GM12878 (cell line): ENCODE results near the gene EFCC1. TPM values are rescaled to one million over a fixed set of nuclear protein-coding genes. Genes with fewer than 3 reads are reported as not detected.

Experiments used
- ASH2L ChIP-seq: fragments of 300-600, 200-600 bp; sonication (generic); IDR thresholded peaks from 2 replicates; pipeline ENCODE4 v1.6.1; 2017; ENCODE audit warnings: low read depth, mild to moderate bottlenecking, borderline replicate concordance
- CBX3 ChIP-seq: fragments of 200-600 bp; sonication (generic); IDR thresholded peaks from 2 replicates; pipeline ENCODE4 v1.6.1; 2016; ENCODE audit warnings: low read depth, borderline replicate concordance
- CEBPB ChIP-seq, 2 experiments: fragments of 150-350 bp in 1 of 2; IDR thresholded peaks; 2 replicates each; pipeline ENCODE4 v1.6.1; 2012 to 2014; ENCODE audit warnings: low read depth in 2 of 2, low read length in 2 of 2, borderline replicate concordance in 1 of 2, inconsistent platforms in 1 of 2
- CHD1 ChIP-seq: IDR thresholded peaks from 2 replicates; pipeline ENCODE4 v1.6.1; 2012; ENCODE audit warnings: low read depth, low read length, improper control_type of control experiment
- FOS ChIP-seq: IDR thresholded peaks from 3 replicates; pipeline ENCODE4 v1.6.1; 2011; ENCODE audit warnings: borderline replicate concordance; ENCODE audit not compliant: insufficient read length; ENCODE audit errors: extremely low read depth
- FOXM1 ChIP-seq: IDR thresholded peaks from 2 replicates; pipeline ENCODE4 v1.6.1; 2012; ENCODE audit warnings: low read depth, mild to moderate bottlenecking, inconsistent platforms, low read length, moderate library complexity
- HCFC1 ChIP-seq: fragments of 150-350 bp; IDR thresholded peaks from 2 replicates; pipeline ENCODE4 v1.6.1; 2014; ENCODE audit warnings: low read length
- IKZF2 ChIP-seq, 2 experiments: fragments of 450-650 bp; IDR thresholded peaks; 2 replicates each; pipeline ENCODE4 v1.6.1; 2017; ENCODE audit warnings: mild to moderate bottlenecking in 2 of 2, moderate library complexity in 2 of 2
- LARP7 ChIP-seq: fragments of 450-650 bp; IDR thresholded peaks from 2 replicates; pipeline ENCODE4 v1.6.1; 2017; ENCODE audit warnings: mild to moderate bottlenecking
- NBN ChIP-seq: fragments of 450-650 bp; IDR thresholded peaks from 2 replicates; pipeline ENCODE4 v1.6.1; 2016
- NFYA ChIP-seq: IDR thresholded peaks from 2 replicates; pipeline ENCODE4 v1.6.1; 2011; ENCODE audit warnings: low read depth, mild to moderate bottlenecking, low read length, improper control_type of control experiment, borderline replicate concordance
- NFYB ChIP-seq: IDR thresholded peaks from 2 replicates; pipeline ENCODE4 v1.6.1; 2011; ENCODE audit warnings: low read depth, mild to moderate bottlenecking, low read length, improper control_type of control experiment, moderate library complexity; ENCODE audit not compliant: insufficient read depth
- PBX3 ChIP-seq: IDR thresholded peaks from 2 replicates; pipeline ENCODE4 v1.6.1; 2011; ENCODE audit warnings: mild to moderate bottlenecking, low read depth, low read length, moderate library complexity; ENCODE audit not compliant: insufficient replicate concordance
- PKNOX1 ChIP-seq: fragments of 450-650 bp; IDR thresholded peaks from 2 replicates; pipeline ENCODE4 v1.6.1; 2016; ENCODE audit warnings: mild to moderate bottlenecking
- POLR2AphosphoS2 ChIP-seq: IDR thresholded peaks from 2 replicates; pipeline ENCODE4 v1.6.1; 2011; ENCODE audit warnings: low read depth, mild to moderate bottlenecking, low read length, improper control_type of control experiment, moderate library complexity
- REST ChIP-seq: IDR thresholded peaks from 2 replicates; pipeline ENCODE4 v1.6.1; 2012; ENCODE audit warnings: mild to moderate bottlenecking, low read depth, low read length
- SPI1 ChIP-seq: IDR thresholded peaks from 2 replicates; pipeline ENCODE4 v1.6.1; 2011; ENCODE audit warnings: low read depth, mild to moderate bottlenecking, low read length, moderate library complexity, borderline replicate concordance; ENCODE audit not compliant: insufficient read depth
- SUPT20H ChIP-seq: IDR thresholded peaks from 2 replicates; pipeline ENCODE4 v1.6.1; 2011; ENCODE audit warnings: low read depth, mild to moderate bottlenecking, low read length, moderate library complexity, borderline replicate concordance; ENCODE audit not compliant: control insufficient read depth
- TARDBP ChIP-seq: IDR thresholded peaks from 2 replicates; pipeline ENCODE4 v1.6.1; 2016; ENCODE audit warnings: borderline replicate concordance
- WRNIP1 ChIP-seq: IDR thresholded peaks from 2 replicates; pipeline ENCODE4 v1.6.1; 2011; ENCODE audit warnings: low read depth, low read length, improper control_type of control experiment, borderline replicate concordance
- ZNF207 ChIP-seq: fragments of 450-650 bp; IDR thresholded peaks from 2 replicates; pipeline ENCODE4 v1.6.1; 2014; ENCODE audit warnings: antibody characterized with exemption, mild to moderate bottlenecking, borderline replicate concordance
- ZNF24 ChIP-seq: fragments of 450-650 bp; IDR thresholded peaks from 2 replicates; pipeline ENCODE4 v1.6.1; 2017; ENCODE audit warnings: antibody characterized with exemption, mild to moderate bottlenecking
- polyA plus RNA-seq, 11 experiments: library from polyadenylated mRNA; depleted of rRNA in 4 of 11; unstranded in 6 of 11; stranded (reverse) in 5 of 11; fragments of >200 nt; fragmentation: Nextera tagmentation in 4 of 11; fragmentation: Illumina TruSeq in 1 of 11; extraction: Ambion mirVana in 4 of 11; extraction: Trizol in 1 of 11; gene quantifications; 1 replicate in 1 of 11; 2 replicates in 10 of 11; pipeline versions ENCODE4 v1.2.1 to v1.2.3, GENCODE V29; 2011 to 2016; ENCODE audit warnings: inconsistent platforms in 2 of 11, missing spikeins in 2 of 11, low read depth in 1 of 11
- total RNA-seq, 4 experiments: library from RNA; depleted of rRNA in 3 of 4; stranded (reverse); fragments of >200 nt in 3 of 4; fragmentation: Illumina TruSeq in 1 of 4; extraction: Trizol in 1 of 4; gene quantifications; 2 replicates each; pipeline versions ENCODE4 v1.2.1 to v1.2.3, GENCODE V29; 2013 to 2021

The EFCC1 gene
- total and polyA plus RNA-seq, 10 of the 15 experiments (the other 5 are each of a cell fraction or from before 2014, with no cell fraction given): not detected

- TF ChIP-seq PBX3: no peak
- TF ChIP-seq NFYB: peak; percentile 79
- no peak for TF ChIP-seq HCFC1
- TF ChIP-seq ZNF207: no peak
- no peak for TF ChIP-seq CBX3
- no peak for TF ChIP-seq REST
- TF ChIP-seq NBN: no peak
- no peak for TF ChIP-seq LARP7
- peak; percentile 40 for TF ChIP-seq PKNOX1
- TF ChIP-seq TARDBP: no peak
- no peak for TF ChIP-seq WRNIP1
- TF ChIP-seq NFYA: no peak
- TF ChIP-seq ASH2L: no peak
- no peak for TF ChIP-seq ZNF24
- TF ChIP-seq POLR2AphosphoS2: no peak
- TF ChIP-seq FOXM1: no peak
- TF ChIP-seq FOS: no peak
- 0 out of 2 replicates have a peak, but pooled peaks have one; percentile 23 for TF ChIP-seq SPI1
- no peak for TF ChIP-seq IKZF2 (IDR thresholded peaks at IDR 0.05)
- no peak for TF ChIP-seq CHD1
- TF ChIP-seq CEBPB (IDR thresholded peaks at IDR 0.05; ENCODE audit: borderline replicate concordance in 1 of 2, low read depth in 2 of 2, low read length in 2 of 2): no peak
- TF ChIP-seq SUPT20H: no peak
These were observed 15.8 kb downstream of the EFCC1 start (continued) for GRCh38 chr3:129016720-129017483.
